Stimulated activated naive CD4-positive, alpha-beta T cell treated with Interleukin-2 at 50 U/mL for 16 hours (primary cell): ENCODE results near the gene ETV7.

Source experiments
- DNase-seq: peaks from one replicate; lab custom pipeline; 2025; lab: John Stamatoyannopoulos, UW

ETV7 gene

GRCh38 chr6:36320475-36320874 lies 67.0 kb downstream of the ETV7 start:
- no peak for DNase-seq

- DNase-seq = no peak
Measured at GRCh38 chr6:36319821-36320220, 67.6 kb downstream of the ETV7 start.

- no peak for DNase-seq
Measured at GRCh38 chr6:36319436-36319762, 68.1 kb downstream of the ETV7 start.

GRCh38 chr6:36318690-36319435 lies 68.6 kb downstream of the ETV7 start:
- DNase-seq = no peak

- DNase-seq = no peak
Measured at GRCh38 chr6:36317623-36318022, 69.8 kb downstream of the ETV7 start.
